GM21717 (cell line): ENCODE measurements around the gene VASH2.
A peak's percentile ranks its signal among the peaks of the same experiment; 100 is the strongest.
"Not testable (repeated sequence)": the region's sequence is repeated elsewhere in the genome, so short reads cannot be mapped to it uniquely, and the experiment has no call there.

Source experiments
- ATAC-seq: cut with Tn5 transposase; IDR thresholded peaks from one replicate; pipeline ENCODE4 v1.9.1; 2021; ENCODE audit warnings: mild to moderate bottlenecking, moderate library complexity; ENCODE audit not compliant: unreplicated experiment

Gene VASH2

GRCh38 chr1:212954514-212954913 lies 4.2 kb downstream of the VASH2 start:
- ATAC-seq: no peak

GRCh38 chr1:212955098-212955497 lies 4.8 kb downstream of the VASH2 start:
- no peak for ATAC-seq

GRCh38 chr1:212955961-212956620 lies 5.8 kb downstream of the VASH2 start:
- no peak for ATAC-seq

- no peak for ATAC-seq
Observed at GRCh38 chr1:212957546-212957945, 7.2 kb downstream of the VASH2 start.

- ATAC-seq: no peak
Observed at GRCh38 chr1:212958175-212958574, 7.8 kb downstream of the VASH2 start.

- ATAC-seq: peak; percentile 73
Observed at GRCh38 chr1:212959266-212960220, 9.2 kb downstream of the VASH2 start.

GRCh38 chr1:212960932-212961331 lies 10.6 kb downstream of the VASH2 start:
- ATAC-seq: no peak

GRCh38 chr1:212962509-212962908 lies 12.2 kb downstream of the VASH2 start:
- no peak for ATAC-seq

GRCh38 chr1:212964102-212964501 lies 13.8 kb downstream of the VASH2 start:
- no peak for ATAC-seq

- not testable (repeated sequence) for ATAC-seq
Observed at GRCh38 chr1:212964993-212965392, 14.7 kb downstream of the VASH2 start.

GRCh38 chr1:212966616-212967015 lies 16.3 kb downstream of the VASH2 start:
- no peak for ATAC-seq

GRCh38 chr1:212967801-212968200 lies 17.5 kb downstream of the VASH2 start:
- peak; percentile 51 for ATAC-seq

- no peak for ATAC-seq
Observed at GRCh38 chr1:212968368-212968863, 18.1 kb downstream of the VASH2 start.

GRCh38 chr1:212970085-212970484 lies 19.7 kb downstream of the VASH2 start:
- no peak for ATAC-seq

GRCh38 chr1:212971312-212971711 lies 21.0 kb downstream of the VASH2 start:
- no peak for ATAC-seq

GRCh38 chr1:212973426-212973825 lies 23.1 kb downstream of the VASH2 start:
- ATAC-seq: no peak

- no peak for ATAC-seq
Observed at GRCh38 chr1:212973899-212974298, 23.6 kb downstream of the VASH2 start.

GRCh38 chr1:212974711-212975110 lies 24.4 kb downstream of the VASH2 start:
- ATAC-seq: no peak

- ATAC-seq: no peak
Observed at GRCh38 chr1:212975111-212975918, 25.0 kb downstream of the VASH2 start.

- ATAC-seq: no peak
Observed at GRCh38 chr1:212976586-212976985, 26.2 kb downstream of the VASH2 start.
